Nucleus accumbens (tissue), 56 donors: ENCODE measurements around the gene LDLRAD3.
A peak's percentile ranks its signal among the peaks of the same experiment; 100 is the strongest.

Source experiments
- DNase-seq, 56 donors: peaks; one replicate each; lab custom pipeline; 2025; lab: John Stamatoyannopoulos, UW

The LDLRAD3 gene

GRCh38 chr11:36013950-36014897, 70.4 kb downstream of the LDLRAD3 start:
- DNase-seq, result no peak

DNA sequence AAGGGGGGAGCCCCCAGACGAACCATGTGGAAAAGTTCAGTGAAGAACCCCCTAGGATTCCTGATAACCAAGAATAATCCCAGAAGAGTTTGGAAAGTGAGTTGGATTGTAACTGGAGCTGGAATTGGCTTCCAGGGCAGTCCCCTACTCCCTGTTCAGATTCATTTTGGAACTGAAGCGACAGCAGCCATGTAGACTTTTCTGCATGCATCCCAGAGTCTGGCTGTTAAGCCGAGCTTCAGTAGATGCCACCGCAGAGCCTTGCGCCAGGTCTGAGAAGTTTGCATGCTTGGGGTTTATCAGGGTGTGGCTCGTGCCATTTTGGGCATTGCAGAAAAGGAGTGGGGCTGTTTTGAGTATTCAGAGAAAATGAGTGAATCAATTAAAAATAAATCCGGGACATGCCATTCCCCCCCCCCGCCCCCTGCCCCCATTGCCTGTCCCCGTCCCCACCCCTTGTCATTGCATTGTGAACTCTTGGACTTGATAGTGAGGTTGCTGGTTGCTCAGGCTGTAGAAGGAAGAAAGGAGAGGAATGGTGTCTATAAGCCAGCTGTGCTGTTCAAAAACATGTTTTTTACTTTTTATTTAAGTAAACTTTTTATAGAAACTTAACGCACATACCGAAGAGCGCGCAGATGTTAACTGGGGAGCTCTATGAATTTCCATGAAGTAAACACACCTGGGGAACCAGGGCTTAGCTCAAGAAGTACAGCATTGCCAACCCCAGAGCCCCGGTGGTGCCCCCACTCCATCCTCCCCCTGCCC, 71.2 kb downstream of the LDLRAD3 start:
- no peak for DNase-seq

GRCh38 chr11:36015799-36016198, 71.9 kb downstream of the LDLRAD3 start:
- peak in 40 of 56 donors; percentile 5 to 74 (median 41) for DNase-seq

- no peak for DNase-seq
These were observed 72.4 kb downstream of the LDLRAD3 start for GRCh38 chr11:36016263-36016662.

- no peak for DNase-seq
These were observed 72.8 kb downstream of the LDLRAD3 start for GRCh38 chr11:36016709-36017108.

DNA sequence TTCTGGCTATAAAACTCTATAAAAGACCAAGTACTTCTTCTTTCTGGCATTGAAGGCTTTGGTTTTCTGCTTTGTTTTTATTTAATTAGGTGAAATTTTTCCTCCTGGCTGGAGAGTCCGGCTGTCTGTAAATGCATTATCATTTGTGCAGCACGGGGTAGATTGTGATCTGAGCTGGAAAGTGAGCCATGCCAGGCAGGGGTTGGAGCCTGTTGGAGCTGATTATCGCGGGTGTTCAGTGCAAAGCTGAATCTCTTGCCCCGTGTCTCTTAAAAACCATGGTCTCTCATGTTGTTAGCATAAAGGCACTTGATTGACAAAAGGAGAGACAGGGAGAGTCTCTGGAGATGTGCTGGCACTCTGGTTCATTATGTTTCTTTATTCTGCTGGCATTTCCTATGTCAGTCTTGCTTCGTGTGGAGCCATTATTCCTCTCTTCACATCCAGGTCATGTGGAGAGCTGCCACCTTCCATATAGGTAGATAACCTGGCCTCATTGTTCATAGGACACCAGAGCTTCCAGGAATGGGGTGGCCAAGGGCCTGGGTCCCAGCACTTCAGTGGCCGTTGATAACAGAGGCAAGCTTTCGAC, 75.2 kb downstream of the LDLRAD3 start:
- DNase-seq, result no peak

DNA sequence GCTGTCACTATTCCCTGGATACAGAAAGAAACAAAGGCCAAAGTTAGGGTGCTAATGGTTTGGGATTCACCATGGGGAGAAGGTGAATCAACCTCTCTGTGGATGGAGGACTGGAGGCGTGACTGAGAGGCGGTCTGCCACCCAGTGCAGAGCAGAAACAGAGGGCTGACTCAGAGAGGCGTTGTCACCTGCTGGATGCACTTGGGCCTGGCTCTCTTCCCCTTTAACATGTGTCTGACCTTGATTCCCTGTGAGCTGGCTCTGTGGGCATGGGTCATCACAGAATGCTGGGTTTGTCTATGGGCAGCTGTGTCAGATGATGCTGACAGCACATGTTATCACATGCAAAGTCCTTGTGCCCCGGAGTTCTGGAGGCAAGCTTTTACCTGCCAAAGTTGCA, 75.9 kb downstream of the LDLRAD3 start:
- no peak for DNase-seq

DNA sequence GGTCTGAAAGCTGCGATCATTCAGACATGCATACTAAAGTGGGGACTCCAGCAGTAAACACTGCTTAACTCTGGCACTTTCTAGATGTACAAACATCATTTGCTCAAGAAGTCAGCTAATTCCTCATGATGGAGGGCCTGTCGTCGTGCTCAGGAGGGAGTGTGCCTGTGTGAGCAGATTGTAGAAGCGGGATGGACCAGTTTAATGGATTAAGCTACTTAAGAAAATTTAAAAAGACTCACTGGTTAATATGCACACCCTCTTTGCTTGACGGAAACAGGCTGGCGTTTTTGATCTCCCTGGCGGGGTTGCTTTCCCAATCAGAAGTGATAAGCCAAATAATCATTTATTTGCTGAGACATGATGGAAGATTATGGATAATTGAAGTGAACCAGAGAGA, 79.0 kb downstream of the LDLRAD3 start:
- no peak for DNase-seq

DNA sequence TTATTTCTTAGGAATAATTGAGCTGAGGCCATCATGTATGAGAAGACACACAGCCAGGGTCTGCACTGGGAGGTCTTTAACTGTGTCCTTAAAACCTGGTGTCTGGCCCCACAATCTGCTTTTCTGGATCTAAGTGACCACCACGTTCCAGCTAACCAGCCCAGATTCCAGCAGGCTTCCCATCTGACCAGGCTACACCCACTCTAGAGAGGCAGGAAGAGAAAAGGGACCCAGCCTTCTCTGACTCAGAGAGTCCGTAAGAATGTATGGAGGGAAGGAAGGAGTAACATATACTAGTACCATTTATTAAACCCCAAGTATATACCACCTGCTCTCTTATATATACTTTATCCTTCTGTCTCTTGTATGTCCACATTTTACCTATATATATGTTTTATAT, 80.1 kb downstream of the LDLRAD3 start:
- DNase-seq, result no peak

- no peak for DNase-seq
These were observed 80.9 kb downstream of the LDLRAD3 start for GRCh38 chr11:36024716-36025115.

- no peak for DNase-seq
These were observed 82.6 kb downstream of the LDLRAD3 start for GRCh38 chr11:36026315-36026968.

DNA sequence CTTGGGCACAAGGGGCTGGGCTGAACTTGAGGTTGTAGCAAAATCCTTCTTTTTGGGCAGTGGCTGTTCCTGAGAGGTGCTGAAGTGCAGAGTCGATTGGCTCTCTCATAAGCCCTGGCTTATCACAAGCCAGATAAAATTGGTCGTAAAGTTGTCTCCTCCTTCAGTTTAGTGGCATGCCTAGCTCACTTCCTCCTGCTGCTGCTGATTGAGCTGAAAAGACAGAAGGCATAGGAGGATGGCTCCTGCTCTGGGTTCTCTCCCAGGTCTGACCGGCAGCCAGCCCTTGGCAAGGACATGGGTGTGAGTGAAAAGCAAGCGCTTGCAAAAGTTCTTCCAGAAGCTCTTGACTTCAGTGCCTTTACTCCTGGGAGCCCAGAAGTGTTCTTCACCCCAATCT, 83.9 kb downstream of the LDLRAD3 start:
- DNase-seq, result peak in 1 of 56 donors; percentile 6

GRCh38 chr11:36029616-36030015, 85.8 kb downstream of the LDLRAD3 start:
- no peak for DNase-seq

GRCh38 chr11:36030731-36031281, 86.9 kb downstream of the LDLRAD3 start:
- DNase-seq, result no peak

GRCh38 chr11:36033082-36033751, 89.4 kb downstream of the LDLRAD3 start:
- no peak for DNase-seq

- DNase-seq, result no peak
These were observed 90.1 kb downstream of the LDLRAD3 start for GRCh38 chr11:36033936-36034335.

GRCh38 chr11:36034551-36035331, 90.9 kb downstream of the LDLRAD3 start:
- DNase-seq, result no peak

GRCh38 chr11:36035454-36035853, 91.6 kb downstream of the LDLRAD3 start:
- no peak for DNase-seq

DNA sequence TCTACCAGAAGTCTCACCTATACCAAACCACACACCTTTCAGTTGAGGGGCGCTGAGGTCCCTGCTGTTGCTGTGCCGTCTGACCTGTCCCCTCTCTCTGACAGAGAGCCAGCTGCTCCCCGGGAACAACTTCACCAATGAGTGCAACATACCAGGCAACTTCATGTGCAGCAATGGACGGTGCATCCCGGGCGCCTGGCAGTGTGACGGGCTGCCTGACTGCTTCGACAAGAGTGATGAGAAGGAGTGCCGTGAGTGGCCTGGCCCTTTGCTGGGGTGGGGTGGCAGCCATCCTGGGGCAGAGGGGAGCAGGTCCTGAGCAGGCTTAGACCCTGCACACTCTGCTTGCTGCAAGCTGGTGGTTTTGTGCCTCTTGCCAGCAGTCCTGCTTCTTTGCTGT, 92.1 kb downstream of the LDLRAD3 start:
- DNase-seq, result no peak
